ENCODE data around the gene LARGE1.

The LARGE1 gene

DNA sequence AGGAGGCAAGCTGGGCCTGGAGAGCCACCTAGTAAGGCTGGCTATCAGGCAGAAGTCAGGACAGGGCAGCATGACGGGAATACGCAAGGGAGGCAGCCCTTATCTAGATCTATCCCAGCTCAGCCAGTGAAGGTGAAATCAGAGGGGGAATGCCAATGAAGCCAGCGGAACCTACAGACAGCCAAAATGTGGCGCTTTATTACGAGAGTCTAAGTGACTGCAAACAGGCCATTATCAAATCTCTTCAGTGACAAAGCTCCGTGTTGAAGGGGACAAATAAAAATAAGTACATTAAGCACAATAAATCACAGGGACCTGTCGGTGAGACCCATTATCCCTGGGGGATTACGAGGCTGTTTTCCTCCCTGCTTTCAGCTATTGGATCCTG is 22.8 kb downstream of the LARGE1 start:
- Mint-ChIP-seq H3K4me1 (no peaks in the 10 kb centered on the region), H3K36me3 (no peaks in the 10 kb centered on the region), H3K9me3 (peaks cover 5% of the 10 kb centered on the region), H3K4me3 (no peak overlapping the region), H3K27ac (no peak overlapping the region)
- ATAC-seq (no peak), DNase-seq (ENCODE audit: low spot score in 2 of 2) (no peak)

DNA sequence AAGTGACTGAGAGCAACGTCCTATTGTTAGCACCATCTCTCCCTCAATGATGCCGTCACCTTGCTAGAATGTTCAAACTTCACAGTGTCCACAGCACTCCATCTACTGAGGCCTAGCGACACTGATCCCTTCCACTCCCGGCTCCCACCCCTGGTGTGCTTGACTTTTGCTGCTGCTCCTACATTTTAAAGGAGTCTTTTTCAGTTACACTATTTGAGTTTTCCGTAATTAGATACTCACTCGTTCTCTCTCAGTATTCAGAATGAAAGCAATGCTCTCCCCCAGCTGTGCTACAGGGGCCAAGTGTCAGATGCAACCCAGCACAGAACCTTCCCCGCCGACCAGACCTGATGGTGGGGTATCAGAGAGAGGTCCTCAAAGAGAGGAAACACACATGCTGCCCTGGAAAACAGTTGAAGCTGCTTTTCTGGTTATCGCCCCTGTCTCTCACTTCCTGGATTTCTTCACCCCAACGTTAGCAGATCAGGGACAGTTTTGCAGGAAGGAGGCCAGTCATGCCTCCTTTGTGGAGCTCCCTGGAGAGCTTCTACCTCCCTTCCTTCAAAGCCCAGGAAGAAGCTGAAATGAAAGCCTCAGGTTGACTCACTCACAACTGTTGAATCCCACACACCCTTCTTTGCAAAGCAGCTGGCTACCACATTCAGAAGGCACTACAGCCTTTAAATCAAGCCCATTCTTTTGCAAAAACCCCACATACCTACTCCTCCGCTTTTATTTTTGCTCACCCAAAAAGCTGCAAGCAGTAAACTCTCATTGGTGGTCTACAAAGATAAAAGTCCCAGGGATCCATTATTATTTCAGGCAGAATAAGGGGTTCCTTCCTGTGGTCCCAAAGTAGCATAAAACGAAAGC is 23.5 kb downstream of the LARGE1 start:
- H3K9me3 Mint-ChIP-seq: peaks cover 10% of the 10 kb centered on the region
- no peaks in the 10 kb centered on the region for H3K36me3 Mint-ChIP-seq
- ATAC-seq: no peak
- no peak for DNase-seq (ENCODE audit: low spot score in 2 of 2)
- H3K4me1 Mint-ChIP-seq: no peaks in the 10 kb centered on the region
- no peak overlapping the region for H3K27ac Mint-ChIP-seq
- no peak overlapping the region for H3K4me3 Mint-ChIP-seq

DNA sequence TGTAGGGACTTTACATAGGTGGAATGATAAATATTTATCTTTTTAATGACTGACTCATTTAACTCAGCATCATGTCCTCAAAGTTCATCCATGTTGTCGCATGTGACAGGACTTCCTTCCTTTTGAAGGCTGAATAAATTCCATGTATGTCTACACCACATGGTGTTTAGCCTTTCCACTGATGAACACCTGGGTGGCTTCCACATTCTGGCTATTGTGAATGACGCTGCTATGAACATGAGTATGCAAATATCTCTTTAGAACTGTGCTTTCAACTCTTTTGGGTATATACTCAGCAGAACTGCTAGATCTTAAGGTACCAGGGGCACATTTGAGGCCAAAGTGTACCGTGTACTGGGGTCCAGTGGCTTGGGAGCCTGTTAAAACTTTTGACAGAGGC is 24.1 kb downstream of the LARGE1 start:
- Mint-ChIP-seq H3K27ac (no peak overlapping the region), H3K4me3 (no peak overlapping the region), H3K36me3 (no peaks in the 10 kb centered on the region), H3K4me1 (no peaks in the 10 kb centered on the region), H3K9me3 (peaks cover 10% of the 10 kb centered on the region)
- no peak for DNase-seq (ENCODE audit: low spot score in 2 of 2)
- no peak for ATAC-seq

DNA sequence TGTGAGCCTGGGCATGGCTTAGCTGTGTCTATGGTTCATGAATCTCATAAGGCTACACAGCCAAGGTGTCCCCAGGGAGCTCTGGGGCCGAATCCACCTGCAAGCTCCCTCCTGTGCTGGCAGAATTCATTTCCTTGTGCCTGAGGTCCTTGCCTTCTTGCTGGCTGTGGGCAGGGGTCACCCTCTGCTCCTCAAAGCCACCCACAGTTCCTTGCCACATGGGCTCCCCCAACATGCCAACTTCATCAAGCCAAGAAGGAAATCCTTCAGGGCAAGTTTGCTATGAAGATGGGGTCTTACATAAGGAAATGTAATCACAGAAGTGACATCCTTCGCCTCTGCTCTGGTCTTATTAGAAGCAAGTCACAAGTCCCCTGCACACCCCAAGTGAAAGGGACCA is 24.8 kb downstream of the LARGE1 start:
- no peak overlapping the region for H3K4me3 Mint-ChIP-seq
- DNase-seq (ENCODE audit: low spot score in 2 of 2): no peak
- peaks cover 10% of the 10 kb centered on the region for H3K9me3 Mint-ChIP-seq
- no peak overlapping the region for H3K27ac Mint-ChIP-seq
- ATAC-seq: no peak
- no peaks in the 10 kb centered on the region for H3K4me1 Mint-ChIP-seq
- H3K36me3 Mint-ChIP-seq: no peaks in the 10 kb centered on the region

DNA sequence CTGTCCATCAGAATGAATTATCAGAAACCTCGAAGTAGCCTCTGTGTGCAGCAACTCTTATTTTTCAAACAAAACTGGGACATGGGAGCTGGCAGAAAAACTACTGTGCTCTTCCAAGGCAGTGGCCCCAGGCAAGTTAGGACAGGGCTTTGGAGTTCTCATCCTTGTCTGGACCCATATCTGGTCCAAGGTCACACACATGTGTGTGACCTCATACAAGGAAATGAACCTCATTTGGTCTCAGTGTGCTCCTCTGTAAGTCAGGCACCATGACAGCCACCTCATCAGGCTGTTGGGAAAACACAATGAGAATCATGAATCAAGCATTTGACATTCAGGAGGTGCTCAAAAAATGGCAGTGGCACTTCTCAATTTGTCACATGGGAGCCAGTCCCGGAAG is 25.8 kb downstream of the LARGE1 start:
- ATAC-seq: no peak
- H3K4me1 Mint-ChIP-seq: no peaks in the 10 kb centered on the region
- peaks cover 7% of the 10 kb centered on the region for H3K9me3 Mint-ChIP-seq
- no peak for DNase-seq (ENCODE audit: low spot score in 2 of 2)
- H3K36me3 Mint-ChIP-seq: no peaks in the 10 kb centered on the region
- H3K4me3 Mint-ChIP-seq: no peak overlapping the region
- H3K27ac Mint-ChIP-seq: no peak overlapping the region

DNA sequence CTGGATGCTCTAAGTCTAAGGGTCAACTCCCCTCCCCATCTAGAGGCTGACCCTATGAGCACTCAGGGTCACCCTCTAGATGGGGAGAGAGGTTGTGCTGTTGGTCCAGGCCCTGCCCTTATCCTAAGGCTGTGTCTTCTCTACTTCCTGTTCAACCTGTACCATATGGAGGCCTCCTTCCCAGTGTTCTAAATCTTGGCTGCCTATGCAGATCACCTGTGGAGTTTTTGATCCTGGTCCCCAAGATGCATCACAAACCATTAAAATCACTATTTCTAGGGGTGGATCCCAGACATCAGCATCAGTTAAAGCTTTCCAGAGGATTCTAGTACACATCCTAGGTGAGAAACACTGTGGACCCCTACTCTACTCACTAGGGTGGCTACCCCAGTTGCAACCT is 26.2 kb downstream of the LARGE1 start:
- DNase-seq (ENCODE audit: low spot score in 2 of 2) (no peak), ATAC-seq (no peak)
- no peak overlapping the region for H3K27ac Mint-ChIP-seq
- no peaks in the 10 kb centered on the region for H3K4me1 Mint-ChIP-seq
- no peaks in the 10 kb centered on the region for H3K36me3 Mint-ChIP-seq
- no peak overlapping the region for H3K4me3 Mint-ChIP-seq
- peaks cover 7% of the 10 kb centered on the region for H3K9me3 Mint-ChIP-seq

DNA sequence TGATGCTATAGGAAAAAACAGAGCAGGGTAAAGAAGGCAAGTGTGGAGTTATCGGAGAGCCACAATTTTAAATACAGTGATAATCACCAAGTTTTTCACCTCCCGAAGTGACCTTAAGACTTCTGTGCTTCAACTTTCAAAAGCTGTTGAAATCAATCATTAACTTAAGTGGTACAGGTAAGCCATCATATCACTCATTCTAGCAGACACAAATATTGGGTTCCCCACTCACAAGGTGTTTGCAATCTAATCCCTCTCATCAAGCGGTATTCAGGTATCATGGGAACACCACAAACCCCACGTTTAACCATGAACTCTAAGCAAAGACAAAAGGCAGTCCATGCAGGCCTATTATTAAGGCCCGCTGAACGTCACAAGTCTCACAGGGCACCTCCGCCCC is 26.8 kb downstream of the LARGE1 start:
- H3K9me3 Mint-ChIP-seq: peaks cover 7% of the 10 kb centered on the region
- H3K36me3 Mint-ChIP-seq: no peaks in the 10 kb centered on the region
- no peaks in the 10 kb centered on the region for H3K4me1 Mint-ChIP-seq
- no peak for DNase-seq (ENCODE audit: low spot score in 2 of 2)
- no peak overlapping the region for H3K4me3 Mint-ChIP-seq
- no peak overlapping the region for H3K27ac Mint-ChIP-seq
- no peak for ATAC-seq

DNA sequence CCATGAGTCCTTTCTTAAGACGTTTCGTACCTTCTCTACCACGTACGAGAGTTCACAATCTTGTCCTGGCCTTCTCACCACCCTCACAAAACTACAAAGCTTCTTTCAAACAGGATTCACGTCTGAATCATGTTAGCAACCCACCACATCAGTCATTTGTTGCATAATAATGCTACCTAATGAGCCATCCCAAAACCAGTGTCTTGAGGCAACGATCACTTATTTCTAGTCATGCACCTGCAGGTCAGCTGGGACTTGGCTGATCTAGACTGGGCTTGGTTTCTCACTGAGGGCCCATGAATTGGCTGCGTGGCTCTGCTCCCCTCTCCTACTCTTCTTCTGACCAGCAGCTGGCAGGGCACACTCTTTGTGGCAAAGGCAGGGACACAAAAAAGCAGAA is 28.3 kb downstream of the LARGE1 start:
- no peak for DNase-seq (ENCODE audit: low spot score in 2 of 2)
- Mint-ChIP-seq H3K4me3 (no peak overlapping the region), H3K27ac (no peak overlapping the region), H3K4me1 (no peaks in the 10 kb centered on the region), H3K36me3 (no peaks in the 10 kb centered on the region), H3K9me3 (peaks cover 7% of the 10 kb centered on the region)
- ATAC-seq: no peak

DNA sequence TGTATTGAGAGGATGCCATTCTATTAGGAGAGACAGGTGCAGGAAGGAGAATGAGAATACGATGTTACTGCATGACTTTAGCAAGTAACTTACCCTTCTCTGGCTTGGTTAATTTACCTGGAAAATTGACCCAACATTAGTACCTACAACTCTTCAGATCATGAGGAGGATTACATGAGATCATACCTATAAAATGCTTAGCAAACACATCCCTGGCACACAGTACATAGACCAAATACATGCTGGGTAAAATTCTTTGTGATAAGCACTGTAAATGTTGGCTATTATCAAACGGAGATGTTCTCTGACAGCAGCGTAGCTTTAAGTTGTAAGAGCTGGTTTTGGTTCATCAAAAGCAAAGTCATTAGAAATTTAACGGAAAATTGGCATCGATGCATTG is 28.8 kb downstream of the LARGE1 start:
- no peak for ATAC-seq
- Mint-ChIP-seq H3K4me1 (no peaks in the 10 kb centered on the region), H3K4me3 (no peak overlapping the region), H3K36me3 (no peaks in the 10 kb centered on the region), H3K27ac (no peak overlapping the region), H3K9me3 (peaks cover 7% of the 10 kb centered on the region)
- DNase-seq (ENCODE audit: low spot score in 2 of 2): no peak

DNA sequence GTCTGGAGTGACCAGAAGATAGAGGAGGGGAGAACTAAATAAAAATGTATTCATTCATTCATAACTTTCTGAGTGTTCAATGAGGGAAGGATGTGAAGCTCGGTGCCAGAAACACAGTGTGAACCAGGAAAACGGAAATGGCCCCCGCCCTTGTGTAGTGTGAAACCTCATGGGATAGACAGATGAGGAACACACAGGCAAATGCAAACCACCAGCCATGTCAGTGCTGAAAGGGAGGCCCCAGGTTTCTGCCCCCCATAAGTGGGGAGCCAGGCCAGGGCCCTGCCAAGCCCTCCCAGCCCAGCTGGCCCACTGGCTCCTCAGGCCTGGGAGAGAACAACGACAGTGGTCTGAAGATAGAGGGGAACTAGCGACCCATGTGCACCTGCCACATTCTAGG is 30.5 kb downstream of the LARGE1 start:
- Mint-ChIP-seq H3K9me3 (peaks cover 4% of the 10 kb centered on the region), H3K4me1 (no peaks in the 10 kb centered on the region), H3K4me3 (no peak overlapping the region), H3K36me3 (no peaks in the 10 kb centered on the region), H3K27ac (no peak overlapping the region)
- DNase-seq (ENCODE audit: low spot score in 2 of 2): no peak
- no peak for ATAC-seq

DNA sequence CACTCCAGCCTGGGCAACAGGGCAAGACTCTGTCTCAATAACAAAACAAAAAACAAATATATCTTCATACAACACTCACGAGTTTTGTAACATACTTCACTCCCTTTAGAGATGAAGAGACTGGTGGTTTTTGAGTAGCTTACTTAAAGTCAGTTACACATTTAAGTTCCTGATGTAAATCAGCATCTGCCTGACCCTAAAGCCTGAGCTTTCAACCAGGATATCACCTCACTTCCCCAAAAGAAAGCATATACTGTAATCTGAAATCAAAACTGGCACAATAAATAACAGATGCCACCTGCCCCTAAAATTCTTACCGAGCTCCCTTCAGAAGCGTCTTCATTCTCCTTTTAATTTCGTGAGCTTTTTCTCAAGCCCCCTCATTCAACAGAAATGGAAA is 31.5 kb downstream of the LARGE1 start:
- no peaks in the 10 kb centered on the region for H3K4me1 Mint-ChIP-seq
- H3K9me3 Mint-ChIP-seq: peaks cover 5% of the 10 kb centered on the region
- no peak overlapping the region for H3K4me3 Mint-ChIP-seq
- no peak for DNase-seq (ENCODE audit: low spot score in 2 of 2)
- H3K36me3 Mint-ChIP-seq: no peaks in the 10 kb centered on the region
- H3K27ac Mint-ChIP-seq: no peak overlapping the region
- no peak for ATAC-seq

DNA sequence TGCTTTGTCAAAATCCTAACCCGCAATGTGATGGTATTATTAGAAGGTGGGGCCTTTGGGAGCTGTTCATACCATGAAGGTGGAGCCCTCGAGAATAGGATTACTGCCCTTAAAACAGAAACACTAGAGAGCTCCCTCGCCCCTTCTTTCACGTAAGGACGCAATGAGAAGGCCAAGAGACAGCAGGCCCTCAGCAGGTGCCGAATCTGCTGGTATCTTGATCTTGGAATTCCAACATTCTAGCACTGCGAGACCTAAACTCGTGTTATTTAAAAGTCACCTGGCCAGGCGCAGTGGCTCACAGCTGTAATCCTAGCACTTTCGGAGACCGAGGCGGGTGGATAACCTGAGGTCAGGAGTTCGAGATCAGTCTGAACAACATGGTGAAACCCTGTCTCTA is 33.1 kb downstream of the LARGE1 start:
- H3K27ac Mint-ChIP-seq: no peak overlapping the region
- peaks cover 8% of the 10 kb centered on the region for H3K9me3 Mint-ChIP-seq
- ATAC-seq (no peak), DNase-seq (ENCODE audit: low spot score in 2 of 2) (no peak)
- no peak overlapping the region for H3K4me3 Mint-ChIP-seq
- no peaks in the 10 kb centered on the region for H3K4me1 Mint-ChIP-seq
- H3K36me3 Mint-ChIP-seq: no peaks in the 10 kb centered on the region

DNA sequence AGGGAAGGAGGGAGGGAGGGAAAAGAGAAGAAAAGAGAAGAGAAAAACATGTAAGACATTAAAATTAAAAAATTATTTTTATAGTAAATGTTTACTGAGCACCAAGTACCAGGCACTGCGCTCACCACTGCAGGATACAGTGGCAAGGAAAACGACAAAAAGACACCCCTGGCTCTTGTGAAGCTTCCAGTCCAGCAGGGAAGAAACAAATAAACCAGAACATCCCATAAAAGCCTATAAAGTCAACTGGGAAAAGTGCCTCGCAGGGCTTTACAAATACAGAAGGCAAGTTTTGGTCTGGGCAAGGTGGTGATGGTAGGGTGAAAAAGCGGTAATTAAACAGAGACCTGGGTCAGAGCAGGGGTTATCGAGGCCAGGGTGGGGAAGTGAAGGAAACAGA is 33.6 kb downstream of the LARGE1 start:
- Mint-ChIP-seq H3K4me1 (no peaks in the 10 kb centered on the region), H3K9me3 (peaks cover 5% of the 10 kb centered on the region), H3K36me3 (no peaks in the 10 kb centered on the region), H3K27ac (no peak overlapping the region), H3K4me3 (no peak overlapping the region)
- no peak for ATAC-seq
- no peak for DNase-seq (ENCODE audit: low spot score in 2 of 2)

DNA sequence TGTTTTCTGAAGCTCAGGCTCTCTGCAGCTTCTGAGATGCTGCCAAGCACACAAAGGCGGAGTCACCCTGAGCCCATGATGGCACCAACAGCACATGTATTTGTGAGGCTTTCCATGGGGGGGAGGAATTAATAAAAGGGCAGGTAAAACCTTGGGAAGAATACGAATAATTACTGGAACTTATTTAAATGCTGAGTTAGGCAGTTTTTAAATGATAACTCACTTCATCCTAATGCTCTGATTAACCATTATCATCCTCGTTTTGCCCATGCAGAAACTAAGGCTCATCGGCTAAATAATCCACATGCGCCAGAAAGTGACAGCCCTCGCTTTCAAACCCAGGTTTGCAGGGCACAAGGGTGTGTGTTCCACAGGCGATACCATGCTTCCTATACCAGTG is 35.4 kb downstream of the LARGE1 start:
- ATAC-seq: no peak
- Mint-ChIP-seq H3K4me1 (no peaks in the 10 kb centered on the region), H3K9me3 (peaks cover 5% of the 10 kb centered on the region), H3K27ac (no peak overlapping the region), H3K36me3 (no peaks in the 10 kb centered on the region), H3K4me3 (no peak overlapping the region)
- DNase-seq (ENCODE audit: low spot score in 2 of 2): no peak

DNA sequence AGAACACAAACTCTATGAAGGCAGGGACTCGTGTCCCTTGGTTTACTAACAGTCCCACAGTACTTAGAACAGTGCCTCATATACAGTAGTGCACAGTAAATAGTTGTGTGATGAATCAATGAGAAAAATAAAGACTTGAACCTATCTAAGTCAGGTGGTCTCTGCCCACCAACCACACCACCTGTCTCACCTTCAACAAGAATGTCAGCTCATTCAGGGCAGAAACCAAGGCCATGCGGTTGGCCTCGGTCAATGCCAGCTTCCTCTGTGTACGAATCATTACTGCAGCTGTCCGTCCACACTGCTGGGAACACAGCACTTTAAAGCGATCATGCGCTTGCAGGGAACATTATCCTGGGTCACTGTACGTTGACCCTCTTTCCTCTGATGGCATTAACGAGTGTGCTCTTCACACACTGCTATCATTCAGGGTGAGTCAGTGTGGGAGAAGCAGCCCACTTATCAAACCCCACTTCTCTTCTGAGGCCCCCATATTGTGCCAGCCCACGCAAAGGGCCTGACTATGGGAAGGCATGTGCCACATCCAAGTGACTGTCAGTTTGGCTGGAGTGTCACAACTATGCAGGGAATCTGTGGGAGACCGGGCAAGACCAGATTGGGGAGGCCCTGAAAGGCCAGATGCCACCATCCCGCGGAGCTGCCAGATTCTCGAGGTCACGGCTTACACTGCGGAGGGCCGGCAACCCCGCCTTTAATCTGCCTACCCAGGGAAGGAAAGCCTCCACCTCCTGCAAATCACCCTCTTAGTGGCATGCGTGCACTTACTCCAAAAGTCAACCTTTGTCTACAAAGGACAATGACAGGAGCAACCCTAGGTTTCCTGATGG is 36.1 kb downstream of the LARGE1 start:
- Mint-ChIP-seq H3K4me1 (no peaks in the 10 kb centered on the region), H3K36me3 (no peaks in the 10 kb centered on the region), H3K27ac (no peak overlapping the region), H3K9me3 (peaks cover 5% of the 10 kb centered on the region), H3K4me3 (no peak overlapping the region)
- ATAC-seq (no peak), DNase-seq (ENCODE audit: low spot score in 2 of 2) (no peak)

DNA sequence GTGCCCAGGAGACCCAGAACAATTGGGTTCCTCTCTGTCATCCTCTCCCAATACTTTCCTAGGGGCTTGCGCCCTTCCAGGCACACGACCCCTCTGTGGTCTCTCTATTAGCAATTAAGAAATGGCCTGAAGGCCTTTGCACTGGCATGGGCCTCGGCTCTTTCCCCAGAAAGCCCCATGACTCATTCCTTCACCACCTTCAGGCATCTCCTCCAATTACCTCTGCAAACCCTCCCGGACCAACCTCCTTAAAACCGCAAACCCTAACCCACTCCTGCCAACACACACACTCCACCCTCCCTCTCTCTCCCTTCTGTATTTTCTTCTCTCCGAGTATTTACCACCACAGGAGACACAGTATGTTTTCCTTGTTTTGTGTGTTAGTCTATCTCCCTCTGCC is 36.7 kb downstream of the LARGE1 start:
- Mint-ChIP-seq H3K9me3 (peaks cover 5% of the 10 kb centered on the region), H3K36me3 (no peaks in the 10 kb centered on the region), H3K4me3 (no peak overlapping the region), H3K27ac (no peak overlapping the region), H3K4me1 (no peaks in the 10 kb centered on the region)
- DNase-seq (ENCODE audit: low spot score in 2 of 2) (no peak), ATAC-seq (no peak)
